ENCODE data around the gene KIAA1217.
A peak's percentile ranks its signal among the peaks of the same experiment; 100 is the strongest.

KIAA1217 gene

DNA sequence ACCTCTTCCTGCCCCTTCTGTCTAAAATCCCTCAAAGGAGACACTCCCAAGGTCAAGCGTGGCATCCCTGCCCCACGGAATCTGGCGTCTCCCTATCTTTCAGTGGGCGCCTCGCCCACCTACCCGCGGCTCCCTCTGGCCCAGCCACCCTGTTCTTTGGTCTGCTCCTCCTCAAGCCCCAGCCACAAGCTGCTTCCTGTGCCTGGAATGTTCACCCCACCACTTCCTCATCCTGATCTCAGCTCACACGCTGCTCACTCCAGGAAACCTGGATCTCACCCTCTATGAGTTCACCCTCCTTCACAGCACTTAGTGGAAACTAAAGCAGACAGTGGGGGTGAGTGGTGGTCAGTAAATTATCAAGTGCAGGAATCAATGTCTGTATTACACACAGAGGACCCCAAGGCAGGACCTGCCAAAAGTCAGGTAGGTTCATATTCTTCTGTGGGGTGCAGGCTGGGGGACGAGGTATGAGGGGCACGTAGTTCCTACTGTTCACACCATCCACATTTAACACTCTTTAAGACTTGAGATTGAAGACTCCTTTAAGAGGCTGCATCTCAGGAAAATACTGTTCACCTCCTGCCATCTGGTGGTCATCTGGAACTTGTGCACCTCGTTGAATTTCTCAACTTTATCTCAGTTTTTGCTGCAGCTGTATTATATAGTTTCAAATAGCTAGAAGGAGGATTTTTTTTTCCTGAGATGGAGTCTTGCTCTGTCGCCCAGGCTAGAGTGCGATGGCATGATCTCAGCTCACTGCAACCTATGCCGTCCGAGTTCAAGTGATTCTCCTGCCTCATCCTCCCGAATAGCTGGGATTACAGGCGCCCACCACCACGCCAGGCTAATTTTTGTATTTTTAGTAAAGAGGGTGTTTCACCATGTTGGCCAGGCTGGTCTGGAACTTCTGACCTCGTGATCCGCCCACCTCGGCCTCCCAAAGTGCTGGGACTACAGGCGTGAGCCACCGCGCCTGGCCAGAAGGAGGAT is 348.1 kb downstream of the KIAA1217 start:
- peak; percentile 41 for DNase-seq

DNA sequence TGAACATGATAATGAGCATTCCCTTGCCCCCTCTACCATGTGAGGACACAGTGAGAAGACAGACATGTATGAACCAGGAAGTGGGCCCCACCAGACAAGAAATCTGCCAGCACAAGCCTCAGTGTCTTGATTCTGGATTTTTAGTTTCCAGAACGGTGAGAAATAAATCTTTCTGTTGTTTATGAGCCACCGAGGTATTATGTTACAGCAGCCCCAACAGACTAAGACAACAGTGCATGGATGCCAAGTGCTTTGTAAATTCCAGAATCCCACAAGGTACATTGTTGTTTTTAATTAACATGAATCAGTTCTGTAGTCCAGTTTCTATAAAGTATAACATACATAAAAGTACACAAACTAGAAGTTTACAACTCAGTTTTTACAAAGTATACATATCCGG is 352.5 kb downstream of the KIAA1217 start:
- DNase-seq, result no peak

DNA sequence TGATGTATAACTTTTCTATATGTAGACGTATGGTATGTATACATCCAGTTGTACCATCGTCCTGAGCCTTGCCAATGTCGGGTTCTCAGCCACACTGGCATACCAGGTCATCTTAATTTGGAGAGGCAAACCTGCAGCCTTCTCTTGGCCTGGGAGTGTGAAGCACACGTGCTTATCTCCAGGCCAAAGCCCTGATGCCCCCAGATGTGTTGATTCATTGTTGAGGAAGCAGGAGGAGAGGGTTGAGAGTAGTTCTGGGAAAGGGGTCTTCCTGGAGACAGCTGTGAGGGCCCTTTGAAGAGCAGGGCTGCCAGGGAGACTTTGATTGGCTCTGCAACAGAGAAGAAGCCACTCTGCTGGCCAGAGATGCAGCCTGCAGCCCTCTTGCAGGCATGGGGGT is 359.1 kb downstream of the KIAA1217 start:
- DNase-seq, result no peak

DNA sequence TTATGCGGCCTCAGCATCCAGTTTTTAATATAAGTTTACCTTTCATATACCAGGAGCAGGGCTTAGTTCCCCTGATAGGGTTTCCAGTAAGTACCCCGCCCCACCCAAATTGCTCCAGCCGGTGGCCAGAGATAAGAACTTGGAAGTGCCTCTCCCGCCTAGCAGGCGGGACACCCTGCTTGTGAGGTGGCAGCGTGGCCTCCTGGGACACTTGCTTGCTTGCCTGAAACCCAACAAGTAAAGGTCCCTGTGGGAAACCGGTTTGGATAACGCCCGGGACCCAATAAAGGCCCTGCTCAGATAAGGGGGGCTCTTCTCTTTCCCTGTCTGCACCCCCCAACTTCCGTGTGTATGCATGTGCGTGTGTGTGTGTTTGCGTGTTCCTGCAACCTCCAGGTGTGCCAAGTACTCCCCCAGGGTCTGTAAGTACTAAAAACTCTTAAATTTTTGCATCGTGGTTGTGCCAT is 360.4 kb downstream of the KIAA1217 start:
- no peak for DNase-seq

DNA sequence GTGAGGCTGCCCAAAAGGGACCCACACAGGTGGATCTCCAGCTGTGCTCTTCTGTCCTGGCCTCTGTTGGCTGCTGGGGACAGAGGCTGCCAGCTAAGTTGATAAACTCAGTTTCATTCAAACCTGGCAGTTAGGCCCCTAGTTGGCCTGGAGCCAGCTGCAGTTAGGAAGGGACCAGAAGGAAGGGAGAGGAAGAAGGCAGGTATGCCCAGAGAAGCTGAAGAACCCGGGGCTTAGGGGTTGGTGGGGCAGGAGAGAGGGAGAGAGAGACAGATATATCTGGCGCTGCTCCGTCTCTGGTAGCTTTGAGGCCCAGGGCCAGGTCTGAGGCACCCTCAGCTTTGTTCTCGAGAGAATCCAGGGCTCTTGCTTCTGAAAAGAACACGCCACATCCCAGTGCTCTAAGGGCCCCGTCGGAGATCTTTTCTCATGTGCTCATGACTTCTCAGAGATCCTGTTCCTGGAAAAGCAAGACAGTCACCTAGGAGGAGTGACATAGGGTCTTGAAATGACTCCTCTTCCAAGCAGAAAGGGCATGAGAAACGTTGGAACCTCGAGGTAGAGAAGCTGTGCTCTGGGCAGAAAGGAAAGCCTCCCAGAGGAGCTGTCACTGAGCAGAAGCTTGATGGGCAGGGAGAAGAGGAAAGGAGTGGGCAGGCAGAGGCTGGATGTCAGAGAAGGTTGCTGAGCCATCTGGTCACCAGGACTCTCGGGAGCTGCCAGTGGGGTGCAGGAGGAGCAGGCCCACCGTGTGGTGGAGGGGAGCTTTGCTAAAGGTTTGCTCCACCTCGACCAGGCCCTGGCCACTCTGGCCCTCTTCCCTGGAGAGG is 361.1 kb downstream of the KIAA1217 start:
- no peak for DNase-seq

DNA sequence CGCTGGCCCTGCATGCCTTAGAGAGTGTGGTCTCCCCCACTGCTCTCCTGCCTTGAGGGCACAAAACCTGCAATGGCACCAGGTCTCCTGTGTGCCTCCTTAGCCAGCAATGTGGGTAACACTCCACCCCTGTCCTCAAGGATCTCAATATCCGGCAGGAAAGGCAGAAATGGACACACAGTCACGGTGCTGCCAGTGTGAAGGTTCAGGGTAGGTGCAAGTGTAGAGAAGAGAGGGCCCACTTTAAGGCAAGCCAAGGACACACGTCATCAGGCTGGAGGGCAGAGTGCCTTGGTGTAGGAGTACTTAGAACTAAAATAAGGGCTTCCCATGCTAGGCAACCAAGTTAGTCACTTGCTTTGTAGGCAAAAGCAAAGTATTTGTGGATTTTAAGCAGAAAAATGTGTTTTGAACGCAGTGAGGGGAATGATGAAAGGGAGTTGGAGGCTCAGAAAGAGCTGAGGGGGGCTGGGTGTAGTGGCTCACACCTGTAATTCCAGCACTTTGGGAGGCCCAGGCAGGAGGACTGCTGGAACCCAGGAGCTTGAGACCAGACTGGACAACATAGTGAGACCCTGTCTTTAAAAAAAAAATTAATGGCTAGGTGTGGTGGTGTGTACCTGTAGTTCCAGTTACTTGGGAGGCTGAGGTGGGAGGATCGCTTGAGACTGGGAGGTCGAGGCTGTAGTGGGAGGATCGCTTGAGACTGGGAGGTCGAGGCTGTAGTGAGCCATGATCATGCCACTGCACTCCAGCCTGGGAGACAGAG is 361.9 kb downstream of the KIAA1217 start:
- DNase-seq, result no peak

DNA sequence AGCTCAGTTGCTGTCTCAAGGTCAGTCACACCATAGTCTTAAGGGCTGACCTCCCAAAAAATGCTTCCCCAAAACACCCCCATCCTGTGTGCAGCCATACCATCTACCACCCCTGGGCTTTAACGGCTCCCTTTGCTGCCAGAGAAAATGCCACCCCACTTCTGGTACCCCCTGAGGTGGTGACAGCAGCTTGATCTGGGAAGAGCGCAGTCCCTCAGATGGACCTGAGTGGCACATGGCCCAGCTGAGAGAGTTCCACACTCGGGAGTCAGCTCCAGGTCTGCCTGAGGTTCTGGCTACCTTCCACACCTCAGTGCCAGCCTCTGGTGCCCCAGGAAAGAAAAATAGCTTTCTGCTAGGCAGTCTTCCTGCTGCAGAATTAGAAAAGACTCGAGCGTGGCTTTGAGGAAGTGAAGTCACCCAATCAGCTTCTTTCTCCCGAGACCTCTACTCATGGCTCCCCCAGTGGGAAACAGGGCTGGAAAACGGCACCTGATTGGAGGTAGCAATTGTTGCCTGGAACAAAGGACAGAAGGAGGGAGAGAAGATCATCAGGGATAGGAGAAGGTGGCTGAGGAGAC is 363.0 kb downstream of the KIAA1217 start:
- no peak for DNase-seq

DNA sequence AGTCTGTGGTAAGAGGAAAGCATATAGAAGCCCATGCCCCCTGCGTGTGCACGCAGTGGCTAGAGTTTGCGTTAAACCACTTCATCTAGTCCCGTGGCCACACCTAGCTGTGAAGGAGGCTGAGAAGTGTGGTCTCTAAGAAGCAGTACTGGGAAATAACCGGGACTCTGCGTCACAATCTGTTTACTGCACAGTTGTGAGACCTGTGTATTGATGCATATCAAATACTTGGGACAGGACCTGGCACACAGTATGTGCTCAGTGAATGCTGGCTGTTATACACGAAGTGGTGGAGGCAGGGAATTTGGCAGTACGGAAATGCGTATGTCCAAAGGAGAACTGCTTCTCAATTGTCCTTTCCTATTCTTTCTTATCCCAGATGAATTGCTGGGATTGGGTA is 365.2 kb downstream of the KIAA1217 start:
- no peak for DNase-seq

DNA sequence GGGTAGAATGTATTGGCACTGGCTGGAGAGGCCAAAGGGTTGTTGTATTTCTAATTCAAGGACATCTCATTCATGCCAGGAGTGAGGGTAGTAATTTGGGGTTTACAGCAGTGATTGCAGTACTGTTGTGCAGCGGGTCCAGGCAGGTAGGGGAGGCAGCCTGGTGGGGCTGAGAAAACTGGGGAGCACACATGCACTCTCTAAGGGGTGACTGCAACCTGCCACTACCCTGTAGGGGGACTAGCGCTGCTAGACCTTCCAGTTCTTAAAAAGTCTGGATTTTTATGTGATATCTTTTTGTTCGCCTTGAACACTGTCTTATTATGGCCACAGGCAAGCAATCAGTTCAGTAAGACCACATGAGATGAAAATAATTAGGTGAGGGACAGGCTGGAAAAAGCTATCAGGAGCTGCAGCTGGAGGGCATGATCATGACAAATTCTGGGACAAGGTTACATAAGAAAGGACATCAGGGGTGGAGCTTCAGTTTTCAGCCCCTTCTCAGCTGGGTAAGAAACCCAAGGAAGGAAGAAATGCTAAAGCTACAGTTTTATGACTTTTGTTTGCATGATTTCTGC is 365.7 kb downstream of the KIAA1217 start:
- DNase-seq, result no peak

DNA sequence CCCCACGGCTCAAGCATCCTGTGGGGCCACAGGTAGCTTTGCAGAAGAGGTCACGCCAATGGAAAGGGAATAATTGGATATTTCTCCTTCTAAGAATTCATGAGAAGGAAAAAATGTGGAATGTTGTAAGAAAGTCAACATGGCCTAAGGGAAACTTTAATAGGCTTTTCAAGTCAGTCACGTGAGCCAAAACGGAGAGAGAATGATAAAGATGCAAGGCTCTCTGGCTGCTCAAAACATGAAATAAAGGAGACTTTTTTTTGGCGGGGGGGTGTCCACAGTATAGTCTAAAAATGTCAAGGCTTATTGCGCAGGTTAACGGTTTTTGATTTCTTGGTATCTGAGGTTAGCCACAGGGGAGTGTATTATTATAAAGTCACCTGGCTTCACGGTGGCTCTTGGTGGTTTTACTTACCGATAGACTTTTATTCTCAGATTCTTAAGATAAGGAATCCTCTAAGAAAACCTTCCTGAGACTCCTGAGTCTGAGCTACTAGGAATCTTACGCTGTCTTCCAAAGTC is 366.6 kb downstream of the KIAA1217 start:
- no peak for DNase-seq

DNA sequence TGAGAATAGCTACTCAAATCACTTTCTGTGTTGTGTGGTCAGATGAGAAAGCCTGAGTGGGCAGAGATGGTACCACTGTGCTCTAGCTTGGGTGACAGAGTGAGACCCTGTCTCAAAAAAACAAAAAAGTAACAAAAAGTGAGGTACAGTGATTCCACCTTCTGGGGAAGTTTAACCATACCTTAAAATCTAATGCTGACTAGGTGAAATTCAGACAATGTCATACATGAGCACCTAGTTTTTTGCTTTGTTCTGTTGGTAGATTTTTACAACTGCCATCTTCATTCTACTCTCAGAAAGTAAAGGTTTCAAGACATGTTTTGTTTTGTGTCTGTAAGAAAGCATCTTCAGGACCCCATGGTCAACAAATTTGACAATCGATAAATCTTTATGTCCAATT is 370.5 kb downstream of the KIAA1217 start:
- no peak for DNase-seq

DNA sequence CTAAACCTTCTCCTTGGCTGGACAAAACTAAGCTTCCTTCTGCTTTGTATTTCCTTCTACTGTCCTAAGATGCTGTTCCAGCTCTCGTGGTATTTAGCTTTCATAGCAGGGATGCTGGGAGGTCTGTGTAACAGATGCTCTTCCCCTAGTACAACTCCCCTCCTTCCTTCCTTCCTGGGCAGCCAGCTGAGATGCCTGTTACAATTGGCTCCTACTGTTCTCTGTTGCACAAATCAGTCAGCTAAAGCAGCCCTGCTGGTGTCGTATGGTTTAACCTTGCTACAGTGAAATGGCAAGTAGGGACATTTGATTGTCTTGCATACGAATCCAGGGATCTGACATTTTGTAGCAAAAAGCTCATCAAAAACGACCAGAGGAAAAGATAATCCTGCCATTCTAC is 371.0 kb downstream of the KIAA1217 start:
- no peak for DNase-seq

DNA sequence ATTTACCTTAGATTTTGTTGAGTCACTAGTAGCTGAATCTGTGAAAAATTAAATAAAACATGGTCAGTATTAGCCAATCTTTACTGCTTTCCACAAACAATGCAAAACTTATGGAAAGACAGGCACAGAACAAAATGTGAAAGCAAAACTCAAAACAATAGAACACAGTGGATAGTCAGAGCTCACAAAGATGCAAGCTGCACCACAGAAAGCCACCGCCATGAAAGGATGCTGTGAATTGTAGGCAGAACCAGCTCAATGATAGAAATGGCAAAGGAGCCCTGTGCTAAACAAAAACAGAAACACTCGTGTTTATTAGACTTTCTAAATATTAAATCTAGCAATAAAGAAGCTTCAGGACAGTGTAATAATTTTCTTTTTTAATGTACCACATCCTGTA is 380.3 kb downstream of the KIAA1217 start:
- DNase-seq, result no peak

DNA sequence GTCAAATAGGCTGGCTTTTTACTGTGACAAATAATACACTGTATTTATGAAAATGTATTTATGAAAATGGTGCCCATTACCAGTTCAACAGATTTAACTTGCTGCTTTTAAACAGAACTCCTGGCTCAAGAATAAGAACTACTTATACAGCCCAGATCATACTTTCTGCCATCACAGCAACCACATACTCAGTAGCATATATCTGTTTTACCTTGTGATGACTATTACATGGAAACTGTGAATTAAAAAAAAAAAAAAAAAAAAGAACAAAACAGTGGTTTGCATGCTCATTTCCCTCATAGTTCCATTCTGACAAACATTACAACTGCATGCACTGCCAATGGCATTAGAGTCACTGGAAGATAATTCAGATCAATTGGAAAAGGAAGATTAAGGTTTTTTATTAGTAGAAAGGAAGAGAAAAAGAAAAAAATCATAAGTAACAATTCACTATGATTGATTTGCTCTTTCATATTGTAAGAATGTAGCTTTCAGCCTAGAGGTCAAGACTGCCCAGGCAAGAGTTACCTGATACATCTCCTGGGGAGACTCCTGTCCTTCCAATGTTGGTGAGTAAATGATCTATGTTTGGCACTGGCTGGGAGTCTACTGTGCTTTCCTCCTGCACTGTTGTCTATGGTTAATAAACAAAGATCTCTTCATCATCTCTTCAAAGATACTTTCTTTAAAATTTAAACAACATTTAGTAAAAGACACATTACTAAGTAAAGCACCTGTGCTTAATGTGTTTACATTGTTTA is 381.9 kb downstream of the KIAA1217 start:
- no peak for DNase-seq

DNA sequence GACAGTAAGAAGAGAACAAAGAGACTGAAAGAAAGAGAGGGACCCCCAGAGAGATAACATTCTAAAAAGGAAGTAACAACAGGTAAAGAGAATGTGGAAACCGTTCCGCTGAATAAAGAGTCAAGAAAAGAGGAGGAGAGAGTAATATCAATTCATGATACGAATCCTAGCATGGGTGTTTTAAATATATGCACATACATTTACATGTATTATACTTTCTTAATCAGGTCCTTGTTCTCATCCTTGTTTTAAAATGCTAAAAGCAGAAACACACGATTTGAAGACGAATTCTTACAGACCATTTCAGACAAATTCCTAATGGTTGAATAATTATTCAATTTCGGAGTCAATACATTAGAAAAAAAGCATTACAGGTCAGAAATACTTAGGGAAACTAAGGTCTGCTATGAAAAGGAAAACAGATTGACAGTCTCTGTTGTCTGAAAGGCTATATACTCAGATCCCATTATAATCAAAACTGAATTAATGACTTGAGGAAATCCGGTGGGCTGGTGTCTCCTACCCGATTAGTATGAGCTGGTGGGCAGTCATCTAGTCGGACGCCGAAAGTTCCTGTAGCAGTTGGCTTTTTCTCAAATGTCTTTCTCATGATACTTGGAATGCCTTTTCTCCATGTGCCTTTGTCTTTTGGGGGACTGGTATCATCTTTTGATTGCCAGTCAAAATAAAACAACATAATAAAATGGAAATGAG is 387.4 kb downstream of the KIAA1217 start:
- DNase-seq, result no peak

DNA sequence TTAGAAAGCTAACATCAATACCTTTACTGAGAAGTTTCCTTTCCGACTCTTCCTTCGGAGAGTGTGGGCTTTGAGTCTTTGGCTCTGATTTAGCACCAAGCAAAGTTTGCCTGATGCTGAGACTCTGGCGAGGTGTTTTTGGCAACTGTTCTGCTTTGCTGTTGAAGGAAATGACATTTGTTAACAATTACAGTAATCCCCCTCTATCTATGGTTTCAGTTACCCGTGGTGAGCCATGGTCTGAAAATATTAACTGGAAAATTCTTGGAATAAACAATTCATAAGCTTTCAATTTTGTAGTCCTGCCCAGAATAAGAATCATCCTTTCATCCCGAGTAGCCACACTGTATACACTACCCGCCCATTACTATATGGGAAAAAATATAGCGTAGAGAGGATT is 388.5 kb downstream of the KIAA1217 start:
- DNase-seq, result no peak
